HG02885 (cell line): ENCODE measurements around the gene CDK3.

Source experiments
- ATAC-seq: cut with Tn5 transposase; IDR thresholded peaks from one replicate; pipeline ENCODE4 v1.9.1; 2021; ENCODE audit warnings: mild to moderate bottlenecking; ENCODE audit not compliant: unreplicated experiment, poor library complexity

CDK3 gene

GRCh38 chr17:76013377-76013932 lies 12.8 kb downstream of the CDK3 start:
- no peak for ATAC-seq

GRCh38 chr17:76014100-76014924 lies 13.7 kb downstream of the CDK3 start:
- ATAC-seq: no peak

DNA sequence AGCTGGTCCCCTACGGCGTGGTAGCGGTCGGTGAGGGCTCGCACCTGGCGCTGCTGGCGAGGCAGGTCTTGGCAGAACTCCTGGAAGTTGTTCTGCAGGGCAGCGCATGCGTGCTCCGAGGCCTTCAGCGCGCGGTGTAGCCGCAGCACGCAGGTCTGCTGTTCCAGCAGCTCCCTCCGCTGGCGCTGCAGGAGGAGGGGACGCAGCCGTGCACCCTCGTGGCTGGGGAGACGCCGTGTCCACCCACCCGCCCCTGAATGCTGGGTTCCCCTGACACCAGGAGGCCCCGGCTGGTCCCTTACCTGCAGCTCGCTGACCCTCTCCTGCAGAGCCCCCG lies 14.2 kb downstream of the CDK3 start:
- no peak for ATAC-seq

GRCh38 chr17:76017481-76018339 lies 17.1 kb downstream of the CDK3 start:
- ATAC-seq: no peak

- ATAC-seq: no peak
These were observed 17.7 kb downstream of the CDK3 start for GRCh38 chr17:76018340-76018680.

GRCh38 chr17:76018801-76019200 lies 18.1 kb downstream of the CDK3 start:
- no peak for ATAC-seq

GRCh38 chr17:76019833-76020467 lies 19.3 kb downstream of the CDK3 start:
- no peak for ATAC-seq

DNA sequence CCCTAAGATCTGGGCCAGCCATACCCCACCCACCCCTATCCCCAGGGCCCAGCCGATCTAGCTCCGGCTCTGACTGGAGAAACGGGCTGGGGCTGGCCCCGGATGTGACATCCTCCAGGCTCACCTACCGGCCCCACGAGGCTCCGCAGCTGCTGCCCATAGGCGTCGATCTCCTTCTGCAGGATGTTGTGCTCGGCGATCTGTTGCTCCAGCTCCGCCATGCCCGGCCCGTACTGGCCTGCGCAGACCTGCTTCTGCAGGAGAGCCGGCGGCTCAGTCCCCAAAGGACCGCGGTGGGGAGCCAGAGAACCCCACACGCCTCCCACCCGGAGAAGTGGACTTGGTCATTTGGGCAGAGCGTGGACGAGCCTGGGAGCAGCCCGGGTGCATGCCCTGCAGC lies 21.6 kb downstream of the CDK3 start:
- ATAC-seq: no peak

DNA sequence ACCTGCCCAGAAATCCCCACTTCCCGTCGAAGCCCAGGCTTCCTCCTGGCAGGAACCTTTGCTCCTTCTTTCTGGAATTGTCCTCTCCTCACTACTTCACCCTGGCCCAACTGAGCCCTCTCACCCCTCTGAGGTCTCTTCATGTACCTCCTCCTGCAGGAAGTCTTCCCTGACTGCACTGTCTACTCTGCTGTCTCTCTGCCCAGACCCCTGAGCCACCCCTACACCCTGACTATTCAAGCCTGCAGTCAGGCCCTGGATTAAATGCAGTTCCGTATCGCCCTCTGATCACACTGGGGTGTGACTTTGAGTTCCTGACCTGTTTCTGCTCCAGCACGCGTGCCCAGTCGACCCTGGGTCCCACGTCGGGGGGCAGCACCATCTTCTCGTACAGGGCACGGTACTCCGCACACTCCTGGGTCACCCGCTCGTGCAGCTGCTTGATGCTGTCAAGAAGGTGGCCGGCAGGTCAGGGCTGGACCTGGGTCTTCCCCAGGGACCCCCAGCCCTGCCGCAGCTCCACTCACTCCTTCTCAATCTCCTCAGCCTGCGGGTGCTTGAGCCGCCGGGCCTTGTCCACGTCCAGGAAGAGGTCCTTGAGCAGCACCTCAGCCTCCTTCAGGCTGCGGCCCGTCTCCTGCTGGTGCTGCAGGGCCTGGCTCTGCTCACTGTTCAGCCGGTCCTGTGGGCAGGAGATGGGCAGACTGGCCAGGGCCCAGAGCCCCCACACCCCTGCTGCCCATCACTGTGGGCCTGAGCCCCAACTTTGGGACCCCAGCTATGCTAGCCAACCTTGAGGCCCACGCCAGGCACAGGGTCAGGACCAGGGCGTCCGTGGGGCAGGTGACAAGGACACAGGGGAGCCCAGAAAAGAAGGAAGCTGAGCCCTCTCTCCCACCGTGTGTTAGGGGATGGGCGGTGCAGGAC lies 22.6 kb downstream of the CDK3 start:
- no peak for ATAC-seq

DNA sequence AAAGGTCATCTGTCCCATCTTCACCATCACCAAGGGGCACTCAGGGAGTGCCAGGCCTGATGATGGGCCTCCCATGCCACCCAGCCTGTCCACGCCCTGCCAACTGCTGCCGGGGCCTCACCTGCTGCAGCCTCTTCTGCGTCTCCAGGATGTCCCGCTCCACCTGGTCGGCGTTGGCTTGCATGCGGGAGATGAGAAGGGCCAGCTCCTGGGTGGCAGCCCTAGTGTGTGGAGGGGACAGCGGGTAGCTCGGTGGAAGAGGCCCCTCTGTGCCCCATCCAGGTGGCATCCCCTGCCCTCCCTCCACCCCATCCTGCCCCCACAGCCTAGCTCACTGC lies 23.2 kb downstream of the CDK3 start:
- ATAC-seq: no peak

GRCh38 chr17:76024353-76024752 lies 23.7 kb downstream of the CDK3 start:
- no peak for ATAC-seq

DNA sequence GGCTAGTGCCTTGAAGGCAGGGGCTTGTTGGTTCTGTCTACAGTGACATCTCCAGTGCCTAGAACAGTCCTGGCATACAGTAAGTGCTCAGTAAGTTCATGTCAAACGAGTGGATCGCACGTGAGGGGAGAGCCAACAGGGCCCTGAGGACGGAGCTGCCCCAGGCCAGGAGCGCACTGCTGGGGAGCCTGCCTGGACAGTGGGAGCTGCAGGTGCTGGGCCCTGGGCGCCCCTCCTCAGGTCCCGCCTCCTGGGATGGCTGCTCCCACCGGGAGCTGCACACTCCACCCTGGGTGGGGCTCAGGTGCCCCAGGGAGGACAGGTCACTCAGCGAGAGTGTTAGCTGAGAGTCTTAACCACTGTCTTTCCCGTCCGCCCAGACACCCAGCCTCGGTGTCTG lies 24.6 kb downstream of the CDK3 start:
- no peak for ATAC-seq

DNA sequence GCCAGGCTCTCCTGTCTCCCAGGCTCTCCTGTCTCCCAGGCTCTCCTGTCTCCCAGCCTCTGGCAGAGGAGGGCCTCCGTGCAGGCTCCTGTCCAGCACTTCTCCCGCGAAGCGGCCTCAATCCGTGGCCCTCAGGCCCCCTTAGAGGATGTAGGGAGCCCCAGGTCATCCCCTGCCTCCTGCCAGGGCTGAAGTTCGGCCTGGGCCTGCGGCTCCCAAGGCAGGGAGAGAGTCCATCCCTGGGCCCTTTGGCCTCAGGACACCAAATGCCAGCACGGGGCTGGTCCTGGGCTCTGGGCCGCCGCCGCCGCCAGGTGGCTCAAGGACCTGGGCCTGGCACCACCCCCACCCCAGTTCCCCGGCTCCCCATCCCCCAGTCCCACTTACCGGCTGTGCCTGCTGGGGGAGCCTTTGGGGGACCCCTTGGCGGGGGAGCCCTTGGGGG lies 26.1 kb downstream of the CDK3 start:
- no peak for ATAC-seq

GRCh38 chr17:76027159-76027839 lies 26.6 kb downstream of the CDK3 start, which contains the start of gene EVPL:
Gene EVPL, minus strand, starts transcription at chr17:76027306. Its CDS starts 108 bp downstream, at chr17:76027198.
- ATAC-seq: no peak

DNA sequence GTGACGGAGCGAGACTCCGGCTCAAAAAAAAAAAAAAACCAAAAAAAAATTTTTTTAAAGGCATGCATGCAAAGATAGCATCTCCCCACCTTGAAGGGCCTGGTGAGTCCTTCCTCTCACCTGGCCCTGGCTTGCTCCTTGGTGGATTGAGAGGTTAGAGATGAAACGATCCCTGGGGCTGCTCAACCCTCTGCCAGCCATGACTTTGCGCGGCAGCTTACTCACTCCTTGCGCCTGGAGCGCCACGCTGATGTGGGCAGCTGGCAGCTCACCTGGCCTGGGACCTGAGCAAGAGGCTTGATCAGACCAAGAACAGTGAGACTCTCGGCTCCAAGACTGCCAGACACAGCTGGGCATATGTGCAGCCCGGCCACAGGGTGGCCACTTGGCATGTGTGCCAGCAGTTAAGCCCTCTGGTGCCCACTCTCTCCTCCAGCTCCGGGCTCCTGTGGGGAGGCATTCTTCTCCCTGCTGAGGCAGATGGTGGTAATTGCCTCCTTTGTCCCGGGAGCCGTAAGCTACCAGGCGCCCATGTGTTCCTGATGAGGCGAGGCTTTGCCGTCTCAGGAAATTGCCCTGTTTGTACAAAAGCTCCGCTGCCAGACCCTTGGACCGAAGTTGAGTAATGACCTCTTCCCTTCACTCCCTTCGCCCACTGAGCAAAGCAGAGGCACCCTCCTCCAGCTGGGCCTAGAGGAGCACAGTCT lies 31.6 kb downstream of the CDK3 start:
- ATAC-seq: no peak

GRCh38 chr17:76032780-76033108 lies 32.1 kb downstream of the CDK3 start:
- ATAC-seq: no peak

DNA sequence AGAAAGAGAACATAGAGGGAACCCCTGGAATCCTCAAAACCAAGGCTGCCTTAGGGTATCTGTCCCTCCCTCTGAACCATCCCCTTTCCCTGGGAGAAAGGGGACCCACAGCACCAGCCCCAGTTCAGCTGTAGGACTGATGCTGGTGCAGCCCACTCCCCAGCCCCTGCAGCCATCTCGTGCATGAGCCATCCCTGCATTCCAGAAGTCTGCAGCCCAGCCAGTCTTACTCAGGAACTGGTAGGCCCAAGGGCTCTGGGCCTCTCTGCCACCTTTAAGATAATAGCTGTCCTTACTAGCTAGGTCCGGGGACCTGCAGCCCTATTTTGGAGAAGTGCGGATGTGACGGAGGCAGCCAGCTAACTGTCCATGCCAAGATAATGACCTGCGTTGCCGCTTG lies 32.5 kb downstream of the CDK3 start:
- no peak for ATAC-seq

DNA sequence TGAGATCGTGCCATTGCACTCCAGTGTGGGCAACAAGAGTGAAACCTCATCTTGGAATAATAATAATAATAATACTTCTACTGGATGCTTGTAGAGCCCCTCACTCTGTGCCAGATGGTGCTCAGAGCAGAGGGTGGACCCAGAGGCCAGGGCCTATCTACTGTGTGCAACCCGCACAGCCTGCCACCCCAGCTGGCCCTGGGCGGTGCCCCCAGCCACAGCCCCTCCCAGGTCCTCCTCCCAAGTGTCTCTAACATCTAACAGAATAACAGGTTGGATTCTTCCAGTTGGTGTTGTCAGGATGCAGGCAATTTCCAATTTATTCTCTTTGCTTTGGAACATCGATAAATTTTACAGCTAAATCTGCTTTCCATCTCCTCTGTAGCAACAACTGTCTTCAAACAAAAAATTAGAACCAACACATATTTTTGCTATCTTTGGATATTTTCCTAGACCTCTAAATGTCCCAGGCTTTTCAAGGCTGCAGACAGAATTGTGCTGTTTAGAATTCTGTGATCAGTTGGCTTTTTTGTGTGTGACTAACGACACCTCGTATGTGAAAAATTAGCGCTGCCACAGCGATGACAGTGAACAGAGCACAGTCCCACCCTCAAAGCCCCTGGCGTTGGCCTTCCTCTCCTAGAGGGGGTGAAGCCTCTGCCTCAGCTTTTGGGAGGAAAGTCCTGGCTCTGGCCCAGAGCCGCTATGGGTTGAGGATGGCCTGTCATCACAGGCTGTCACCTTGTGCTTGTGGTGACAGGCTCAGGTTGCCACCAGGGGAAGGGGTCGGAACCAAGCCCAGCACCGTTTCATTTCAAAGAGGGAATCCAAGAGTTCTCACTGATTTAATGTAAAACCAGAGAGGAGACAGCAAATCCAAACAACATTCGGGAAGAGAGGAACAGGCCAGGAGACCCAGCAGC lies 34.0 kb downstream of the CDK3 start:
- no peak for ATAC-seq
